ENCODE measurements around the gene PROM1.

Gene PROM1

GRCh38 chr4:16109256-16109655 lies 25.4 kb upstream of the PROM1 start:
- DNase-seq (ENCODE audit: low spot score), result no peak

GRCh38 chr4:16106956-16107355 lies 23.1 kb upstream of the PROM1 start:
- DNase-seq (ENCODE audit: low spot score), result no peak

- DNase-seq (ENCODE audit: low spot score), result no peak
Measured at GRCh38 chr4:16104520-16104919, 20.7 kb upstream of the PROM1 start.

GRCh38 chr4:16102356-16102755 lies 18.5 kb upstream of the PROM1 start:
- no peak for DNase-seq (ENCODE audit: low spot score)

GRCh38 chr4:16100833-16101232 lies 17.0 kb upstream of the PROM1 start:
- no peak for DNase-seq (ENCODE audit: low spot score)

- DNase-seq (ENCODE audit: low spot score), result no peak
Measured at GRCh38 chr4:16092682-16093319, 9.0 kb upstream of the PROM1 start.

- DNase-seq (ENCODE audit: low spot score), result no peak
Measured at GRCh38 chr4:16090096-16090705, 6.4 kb upstream of the PROM1 start.

GRCh38 chr4:16089156-16089555 lies 5.3 kb upstream of the PROM1 start:
- no peak for DNase-seq (ENCODE audit: low spot score)

GRCh38 chr4:16088601-16089000 lies 4.8 kb upstream of the PROM1 start:
- DNase-seq (ENCODE audit: low spot score), result no peak

- DNase-seq (ENCODE audit: low spot score), result no peak
Measured at GRCh38 chr4:16085822-16086221, 2.0 kb upstream of the PROM1 start.

GRCh38 chr4:16082426-16083240 lies 1.2 kb downstream of the PROM1 start:
- peak; percentile 85 for DNase-seq (ENCODE audit: low spot score)

GRCh38 chr4:16082041-16082425 lies 1.8 kb downstream of the PROM1 start:
- DNase-seq (ENCODE audit: low spot score), result no peak

- DNase-seq (ENCODE audit: low spot score), result no peak
Measured at GRCh38 chr4:16079046-16079445, 4.8 kb downstream of the PROM1 start.

GRCh38 chr4:16078195-16078760 lies 5.5 kb downstream of the PROM1 start:
- DNase-seq (ENCODE audit: low spot score), result no peak

- no peak for DNase-seq (ENCODE audit: low spot score)
Measured at GRCh38 chr4:16077786-16078185, 6.0 kb downstream of the PROM1 start.

GRCh38 chr4:16075975-16076757 lies 7.7 kb downstream of the PROM1 start:
- no peak for DNase-seq (ENCODE audit: low spot score)

- DNase-seq (ENCODE audit: low spot score), result no peak
Measured at GRCh38 chr4:16075061-16075460, 8.8 kb downstream of the PROM1 start.

- no peak for DNase-seq (ENCODE audit: low spot score)
Measured at GRCh38 chr4:16072168-16072567, 11.7 kb downstream of the PROM1 start.

GRCh38 chr4:16070203-16070602 lies 13.6 kb downstream of the PROM1 start:
- no peak for DNase-seq (ENCODE audit: low spot score)

- DNase-seq (ENCODE audit: low spot score), result no peak
Measured at GRCh38 chr4:16067515-16067914, 16.3 kb downstream of the PROM1 start.

- no peak for DNase-seq (ENCODE audit: low spot score)
Measured at GRCh38 chr4:16066586-16067128, 17.2 kb downstream of the PROM1 start.

- DNase-seq (ENCODE audit: low spot score), result no peak
Measured at GRCh38 chr4:16065066-16065465, 18.8 kb downstream of the PROM1 start.
